Measurements from ENCODE around the gene IYD.
"Not testable (repeated sequence)": the region's sequence is repeated elsewhere in the genome, so short reads cannot be mapped to it uniquely, and the experiment has no call there.

IYD gene

GRCh38 chr6:150448221-150448620 is 79.4 kb downstream of the IYD start:
- Histone ChIP-seq H3K4me3 (ENCODE audit: low read depth, low read length) (no peak overlapping the region), H3K27me3 (no peaks in the 10 kb centered on the region), H3K9me3 (no peaks in the 10 kb centered on the region), H3K36me3 (no peaks in the 10 kb centered on the region), H3K4me1 (no peaks in the 10 kb centered on the region)
- DNase-seq: no peak
- TF ChIP-seq, protein P1, sequence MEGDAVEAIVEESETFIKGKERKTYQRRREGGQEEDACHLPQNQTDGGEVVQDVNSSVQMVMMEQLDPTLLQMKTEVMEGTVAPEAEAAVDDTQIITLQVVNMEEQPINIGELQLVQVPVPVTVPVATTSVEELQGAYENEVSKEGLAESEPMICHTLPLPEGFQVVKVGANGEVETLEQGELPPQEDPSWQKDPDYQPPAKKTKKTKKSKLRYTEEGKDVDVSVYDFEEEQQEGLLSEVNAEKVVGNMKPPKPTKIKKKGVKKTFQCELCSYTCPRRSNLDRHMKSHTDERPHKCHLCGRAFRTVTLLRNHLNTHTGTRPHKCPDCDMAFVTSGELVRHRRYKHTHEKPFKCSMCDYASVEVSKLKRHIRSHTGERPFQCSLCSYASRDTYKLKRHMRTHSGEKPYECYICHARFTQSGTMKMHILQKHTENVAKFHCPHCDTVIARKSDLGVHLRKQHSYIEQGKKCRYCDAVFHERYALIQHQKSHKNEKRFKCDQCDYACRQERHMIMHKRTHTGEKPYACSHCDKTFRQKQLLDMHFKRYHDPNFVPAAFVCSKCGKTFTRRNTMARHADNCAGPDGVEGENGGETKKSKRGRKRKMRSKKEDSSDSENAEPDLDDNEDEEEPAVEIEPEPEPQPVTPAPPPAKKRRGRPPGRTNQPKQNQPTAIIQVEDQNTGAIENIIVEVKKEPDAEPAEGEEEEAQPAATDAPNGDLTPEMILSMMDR (IDR thresholded peaks at IDR 0.05; ENCODE audit: low read depth, low read length): no peak

GRCh38 chr6:150449055-150449454 is 80.2 kb downstream of the IYD start:
- H3K4me1 ChIP-seq; H3K36me3 ChIP-seq; H3K9me3 ChIP-seq; H3K4me3 ChIP-seq (ENCODE audit: low read depth, low read length); H3K27me3 ChIP-seq; DNase-seq: not testable (repeated sequence)

DNA sequence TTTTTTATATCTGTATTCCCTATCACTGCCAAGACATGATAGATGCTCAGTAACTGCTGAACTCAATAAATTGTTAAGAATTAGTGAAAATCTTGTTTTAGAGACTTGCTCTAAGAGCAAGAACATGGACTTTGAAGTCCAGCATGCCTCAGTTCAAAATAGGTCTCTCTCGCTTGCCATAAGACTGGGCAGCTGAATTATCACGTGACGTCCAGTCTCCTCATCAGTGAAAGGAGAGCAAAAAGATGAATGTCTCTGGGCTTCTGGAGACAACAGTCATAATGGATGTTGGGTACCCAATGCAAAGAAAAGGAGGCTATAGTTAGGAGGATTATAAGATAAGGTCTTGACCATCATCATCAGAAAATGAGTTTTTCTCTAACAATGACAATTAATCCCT is 82.1 kb downstream of the IYD start:
- H3K4me1 ChIP-seq: no peaks in the 10 kb centered on the region
- no peak for DNase-seq
- no peaks in the 10 kb centered on the region for H3K36me3 ChIP-seq
- TF ChIP-seq, protein P1 (IDR thresholded peaks at IDR 0.05; ENCODE audit: low read depth, low read length): no peak
- no peaks in the 10 kb centered on the region for H3K27me3 ChIP-seq
- no peak overlapping the region for H3K4me3 ChIP-seq (ENCODE audit: low read depth, low read length)
- H3K9me3 ChIP-seq: no peaks in the 10 kb centered on the region

- TF ChIP-seq, protein P1 (IDR thresholded peaks at IDR 0.05; ENCODE audit: low read depth, low read length): no peak
Measured at GRCh38 chr6:150451807-150452427, 83.1 kb downstream of the IYD start.

DNA sequence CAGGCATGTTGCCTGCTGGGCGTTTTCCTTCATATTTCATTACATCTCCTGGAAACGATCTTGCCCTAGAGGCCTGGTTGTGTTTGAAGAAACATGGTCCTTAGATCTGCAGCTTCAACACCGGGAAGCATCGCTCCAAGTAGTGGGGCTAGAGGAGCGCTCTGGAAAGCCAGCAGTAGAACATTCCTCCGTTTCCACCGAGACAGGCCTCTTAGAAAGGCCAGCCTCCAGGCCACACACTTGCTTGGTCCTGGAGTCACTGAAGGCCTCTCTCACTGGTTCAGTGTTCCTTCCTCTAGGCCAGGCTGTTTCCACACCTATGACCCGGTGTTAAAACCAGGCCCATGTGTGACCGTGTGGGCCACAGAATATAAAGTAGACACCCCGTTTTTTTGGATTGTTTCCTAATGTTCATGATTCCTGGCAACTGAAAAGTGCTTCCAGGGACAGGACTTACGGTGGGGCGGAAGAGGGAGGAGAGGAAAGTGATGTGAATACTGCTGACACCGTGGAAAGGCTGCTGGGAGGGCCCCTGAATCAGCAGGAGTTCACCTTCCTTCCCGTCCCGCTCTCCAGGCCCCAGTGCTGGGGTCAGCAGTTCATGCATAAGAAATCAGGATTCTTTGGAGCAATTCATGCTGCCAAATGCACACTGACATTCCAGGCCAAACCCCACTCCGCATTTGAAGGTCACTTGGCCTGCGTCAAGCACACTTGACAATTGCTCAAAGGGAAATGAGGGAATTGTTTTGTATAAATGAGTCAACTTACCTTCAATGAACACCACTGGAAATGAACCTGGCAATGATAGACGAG is 83.8 kb downstream of the IYD start:
- TF ChIP-seq, protein P1 (IDR thresholded peaks at IDR 0.05; ENCODE audit: low read depth, low read length): no peak
- Histone ChIP-seq H3K4me1 (no peaks in the 10 kb centered on the region), H3K27me3 (no peaks in the 10 kb centered on the region), H3K4me3 (ENCODE audit: low read depth, low read length) (no peak overlapping the region), H3K36me3 (no peaks in the 10 kb centered on the region), H3K9me3 (no peaks in the 10 kb centered on the region)
- DNase-seq: no peak

More at GRCh38 chr6:150451807-150452427, 83.1 kb downstream of the IYD start:
- H3K27me3 ChIP-seq: no peaks in the 10 kb centered on the region
- no peak for DNase-seq
- no peaks in the 10 kb centered on the region for H3K4me1 ChIP-seq
- H3K36me3 ChIP-seq: no peaks in the 10 kb centered on the region
- no peaks in the 10 kb centered on the region for H3K9me3 ChIP-seq
- no peak overlapping the region for H3K4me3 ChIP-seq (ENCODE audit: low read depth, low read length)

- TF ChIP-seq, protein P1 (IDR thresholded peaks at IDR 0.05; ENCODE audit: low read depth, low read length): no peak
- DNase-seq: no peak
Measured at GRCh38 chr6:150453357-150453756, 84.5 kb downstream of the IYD start.

More at GRCh38 chr6:150453357-150453756, 84.5 kb downstream of the IYD start:
- no peaks in the 10 kb centered on the region for H3K27me3 ChIP-seq
- H3K4me1 ChIP-seq: no peaks in the 10 kb centered on the region
- H3K4me3 ChIP-seq (ENCODE audit: low read depth, low read length): no peak overlapping the region
- no peaks in the 10 kb centered on the region for H3K9me3 ChIP-seq
- no peaks in the 10 kb centered on the region for H3K36me3 ChIP-seq
